OCI-LY1 (cell line): Measurements from ENCODE around the gene CYP26A1.

Source experiments
- H2AFZ ChIP-seq: fragments of 200-600 bp; sonication (generic), shearing (Covaris generic); 2 replicates; pipeline ENCODE4 v1.6.0; 2014; ENCODE audit warnings: antibody characterized with exemption, mild to moderate bottlenecking, low read length
- H3F3A ChIP-seq: fragments of 200-600 bp; sonication (generic), shearing (Covaris generic); 2 replicates; pipeline ENCODE4 v1.6.0; 2014; ENCODE audit warnings: mild to moderate bottlenecking, antibody characterized with exemption, low read length, moderate library complexity; ENCODE audit not compliant: insufficient read depth
- H3K27ac ChIP-seq: fragments of 200-600 bp; sonication (generic); 2 replicates; pipeline ENCODE4 v1.5.1; 2014; ENCODE audit warnings: low read length, mixed run types, mild to moderate bottlenecking, low read depth; ENCODE audit not compliant: poor library complexity, severe bottlenecking
- H3K27me3 ChIP-seq: fragments of 200-600 bp; sonication (generic); 2 replicates; pipeline ENCODE4 v1.6.0; 2014; ENCODE audit warnings: antibody characterized with exemption, mild to moderate bottlenecking, low read length, moderate library complexity; ENCODE audit not compliant: insufficient read depth
- H3K36me3 ChIP-seq: fragments of 200-600 bp; sonication (generic); 2 replicates; pipeline ENCODE4 v1.6.1; 2014; ENCODE audit warnings: mild to moderate bottlenecking, antibody characterized with exemption, low read length, moderate library complexity, mixed read lengths; ENCODE audit not compliant: insufficient read depth
- H3K4me1 ChIP-seq: fragments of 200-600 bp; sonication (generic); 2 replicates; pipeline ENCODE4 v1.5.1; 2014; ENCODE audit warnings: mild to moderate bottlenecking, low read length, moderate library complexity; ENCODE audit not compliant: insufficient read depth, severe bottlenecking
- H3K4me2 ChIP-seq: fragments of 200-600 bp; sonication (generic), shearing (Covaris generic); 2 replicates; pipeline ENCODE4 v1.6.1; 2014; ENCODE audit warnings: low read length
- H3K4me3 ChIP-seq: fragments of 200-600 bp; sonication (generic); 2 replicates; pipeline ENCODE4 v1.5.1; 2014; ENCODE audit warnings: low read length, low read depth, mild to moderate bottlenecking, mixed read lengths; ENCODE audit not compliant: poor library complexity, severe bottlenecking
- H3K79me2 ChIP-seq: fragments of 200-600 bp; shearing (Covaris generic); 2 replicates; pipeline ENCODE4 v1.6.1; 2016; ENCODE audit warnings: mixed run types, low read length, mixed read lengths; ENCODE audit not compliant: insufficient read depth
- H3K9ac ChIP-seq: fragments of 200-600 bp; sonication (generic), shearing (Covaris generic); 2 replicates; pipeline ENCODE4 v1.6.1; 2014; ENCODE audit warnings: mild to moderate bottlenecking, low read length, mixed read lengths
- H3K9me2 ChIP-seq: fragments of 200-600 bp; sonication (generic), shearing (Covaris generic); 2 replicates; pipeline ENCODE4 v1.6.1; 2014; ENCODE audit warnings: low read depth, mild to moderate bottlenecking, low read length, mixed read lengths
- H3K9me3 ChIP-seq: fragments of 200-600 bp; shearing (Covaris generic); 2 replicates; pipeline ENCODE4 v1.6.1; 2014; ENCODE audit warnings: low read length, mixed read lengths
- H4K20me1 ChIP-seq: fragments of 200-600 bp; sonication (generic), shearing (Covaris generic); 2 replicates; pipeline ENCODE4 v1.6.0; 2016; ENCODE audit warnings: mild to moderate bottlenecking, low read length; ENCODE audit not compliant: insufficient read depth
- EZH2 ChIP-seq: fragments of 200-600 bp; sonication (generic), shearing (Covaris generic); IDR thresholded peaks from 2 replicates; pipeline ENCODE4 v1.8.0; 2017; ENCODE audit warnings: borderline replicate concordance, mixed run types, mild to moderate bottlenecking, antibody characterized with exemption, low read length, moderate library complexity, mixed read lengths
- TF ChIP-seq, protein P1 (sequence below): fragments of 200-600 bp; sonication (generic), shearing (Covaris generic); IDR thresholded peaks from 2 replicates; pipeline ENCODE4 v1.5.1; 2017; ENCODE audit warnings: mild to moderate bottlenecking, antibody characterized with exemption, low read length, moderate library complexity, mixed read lengths

The CYP26A1 gene

GRCh38 chr10:93071177-93071472 lies 2.6 kb upstream of the CYP26A1 start:
- no peak for TF ChIP-seq EZH2
- TF ChIP-seq, protein P1, sequence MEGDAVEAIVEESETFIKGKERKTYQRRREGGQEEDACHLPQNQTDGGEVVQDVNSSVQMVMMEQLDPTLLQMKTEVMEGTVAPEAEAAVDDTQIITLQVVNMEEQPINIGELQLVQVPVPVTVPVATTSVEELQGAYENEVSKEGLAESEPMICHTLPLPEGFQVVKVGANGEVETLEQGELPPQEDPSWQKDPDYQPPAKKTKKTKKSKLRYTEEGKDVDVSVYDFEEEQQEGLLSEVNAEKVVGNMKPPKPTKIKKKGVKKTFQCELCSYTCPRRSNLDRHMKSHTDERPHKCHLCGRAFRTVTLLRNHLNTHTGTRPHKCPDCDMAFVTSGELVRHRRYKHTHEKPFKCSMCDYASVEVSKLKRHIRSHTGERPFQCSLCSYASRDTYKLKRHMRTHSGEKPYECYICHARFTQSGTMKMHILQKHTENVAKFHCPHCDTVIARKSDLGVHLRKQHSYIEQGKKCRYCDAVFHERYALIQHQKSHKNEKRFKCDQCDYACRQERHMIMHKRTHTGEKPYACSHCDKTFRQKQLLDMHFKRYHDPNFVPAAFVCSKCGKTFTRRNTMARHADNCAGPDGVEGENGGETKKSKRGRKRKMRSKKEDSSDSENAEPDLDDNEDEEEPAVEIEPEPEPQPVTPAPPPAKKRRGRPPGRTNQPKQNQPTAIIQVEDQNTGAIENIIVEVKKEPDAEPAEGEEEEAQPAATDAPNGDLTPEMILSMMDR, result no peak
- H3K36me3 ChIP-seq, result no peaks in the 10 kb centered on the region
- no peaks in the 10 kb centered on the region for H3K9me3 ChIP-seq
- H3K4me1 ChIP-seq, result no peaks in the 10 kb centered on the region
- H3K4me3 ChIP-seq, result no peak overlapping the region
- no peaks in the 10 kb centered on the region for H3K79me2 ChIP-seq
- H4K20me1 ChIP-seq, result no peaks in the 10 kb centered on the region
- no peak overlapping the region for H3K27ac ChIP-seq
- no peak overlapping the region for H2AFZ ChIP-seq
- no peaks in the 10 kb centered on the region for H3K9me2 ChIP-seq
- no peak overlapping the region for H3K9ac ChIP-seq
- no peak overlapping the region for H3K4me2 ChIP-seq
- H3K27me3 ChIP-seq, result no peaks in the 10 kb centered on the region
- H3F3A ChIP-seq, result no peaks in the 10 kb centered on the region

DNA sequence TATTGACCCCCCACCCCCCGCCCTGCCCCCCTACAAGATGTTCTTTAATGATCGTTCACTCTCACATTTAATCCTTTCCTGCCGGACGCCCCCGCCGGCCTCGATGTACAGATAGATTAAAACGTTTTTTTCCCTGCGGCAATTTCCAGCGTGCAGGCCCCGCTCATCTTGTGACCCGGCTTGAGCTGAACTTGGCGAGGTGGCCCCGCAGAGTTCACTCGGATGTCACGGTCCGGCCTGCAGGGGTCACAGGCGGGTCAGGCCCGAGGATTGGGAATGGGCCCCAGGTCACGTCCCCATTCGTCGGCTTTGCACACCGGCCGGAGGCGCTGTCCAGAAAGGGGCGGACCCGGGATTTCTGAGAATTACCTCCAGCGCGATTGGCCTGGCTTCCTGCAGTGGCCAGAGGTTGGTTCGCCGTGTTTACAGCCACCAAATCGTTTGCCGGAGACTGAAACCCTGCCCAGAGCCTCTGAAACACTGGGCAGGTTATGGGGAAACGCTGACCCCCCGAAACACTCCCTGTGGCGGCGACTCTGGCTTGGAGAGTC lies 1.9 kb upstream of the CYP26A1 start:
- Histone ChIP-seq H3K4me1 (no peaks in the 10 kb centered on the region), H3K27me3 (no peaks in the 10 kb centered on the region), H3F3A (no peaks in the 10 kb centered on the region), H3K36me3 (no peaks in the 10 kb centered on the region), H4K20me1 (no peaks in the 10 kb centered on the region), H3K9ac (no peak overlapping the region), H3K27ac (no peak overlapping the region), H3K4me3 (no peak overlapping the region), H2AFZ (no peak overlapping the region), H3K9me3 (no peaks in the 10 kb centered on the region), H3K79me2 (no peaks in the 10 kb centered on the region), H3K9me2 (no peaks in the 10 kb centered on the region), H3K4me2 (no peak overlapping the region)
- TF ChIP-seq, protein P1, result no peak
- TF ChIP-seq EZH2, result no peak

GRCh38 chr10:93072225-93072712 lies 1.4 kb upstream of the CYP26A1 start:
- Histone ChIP-seq H3K79me2 (no peaks in the 10 kb centered on the region), H3F3A (no peaks in the 10 kb centered on the region), H3K4me3 (no peak overlapping the region), H2AFZ (no peak overlapping the region), H3K9me2 (no peaks in the 10 kb centered on the region), H3K27ac (no peak overlapping the region), H3K27me3 (no peaks in the 10 kb centered on the region), H3K36me3 (no peaks in the 10 kb centered on the region), H3K4me1 (no peaks in the 10 kb centered on the region), H3K9ac (no peak overlapping the region), H3K4me2 (no peak overlapping the region), H4K20me1 (no peaks in the 10 kb centered on the region), H3K9me3 (no peaks in the 10 kb centered on the region)
- no peak for TF ChIP-seq EZH2
- TF ChIP-seq, protein P1, result no peak
